ENCODE data around the gene LRR1. TPM values are rescaled to one million over a fixed set of nuclear protein-coding genes. Genes with fewer than 3 reads are reported as not detected.

Gene LRR1
- total RNA-seq, 1 experiment from 2014 or later, result 41.1 TPM

Other genes starting within 250 kb of the LRR1 start
- 3,018 and 4,408 TPM in 2 replicates for gene RPS29, start 12.6 kb upstream of the LRR1 start, total RNA-seq (2014; rRNA removed; shearing (Covaris generic))
- gene RPL36AL, start 21.7 kb downstream of the LRR1 start, total RNA-seq (2014; rRNA removed; shearing (Covaris generic)), result 173 and 210 TPM in 2 replicates
- gene MGAT2, start 21.9 kb downstream of the LRR1 start, total RNA-seq (2014; rRNA removed; shearing (Covaris generic)), result 47.9 and 58.3 TPM in 2 replicates
- 16.2 and 21.7 TPM in 2 replicates for gene DNAAF2, start 36.3 kb downstream of the LRR1 start, total RNA-seq (2014; rRNA removed; shearing (Covaris generic))
- 43.9 and 69.6 TPM in 2 replicates for gene POLE2, start 89.3 kb downstream of the LRR1 start, total RNA-seq (2014; rRNA removed; shearing (Covaris generic))
- gene KLHDC1, start 94.2 kb downstream of the LRR1 start, total RNA-seq (2014; rRNA removed; shearing (Covaris generic)), result 0.85 and 1.0 TPM in 2 replicates
- 48.8 and 83.5 TPM in 2 replicates for gene KLHDC2, start 169.2 kb downstream of the LRR1 start, total RNA-seq (2014; rRNA removed; shearing (Covaris generic))